ENCODE measurements around the gene CENPO.

The CENPO gene

GRCh38 chr2:24837996-24838513, 44.8 kb downstream of the CENPO start:
- no peak for DNase-seq (ENCODE audit: low read depth in 2 of 2)

GRCh38 chr2:24838541-24838940, 45.3 kb downstream of the CENPO start:
- DNase-seq (ENCODE audit: low read depth in 2 of 2): no peak

- no peak for DNase-seq (ENCODE audit: low read depth in 2 of 2)
These were observed 46.5 kb downstream of the CENPO start for GRCh38 chr2:24839729-24840128.

- DNase-seq (ENCODE audit: low read depth in 2 of 2): no peak
These were observed 47.1 kb downstream of the CENPO start for GRCh38 chr2:24840164-24840869.

GRCh38 chr2:24840962-24841945, 48.0 kb downstream of the CENPO start:
- no peak for DNase-seq (ENCODE audit: low read depth in 2 of 2)

GRCh38 chr2:24842081-24843050, 49.1 kb downstream of the CENPO start:
- DNase-seq (ENCODE audit: low read depth in 2 of 2): no peak

GRCh38 chr2:24843330-24843860, 50.2 kb downstream of the CENPO start:
- DNase-seq (ENCODE audit: low read depth in 2 of 2): no peak

- no peak for DNase-seq (ENCODE audit: low read depth in 2 of 2)
These were observed 50.9 kb downstream of the CENPO start for GRCh38 chr2:24844023-24844685.

GRCh38 chr2:24845691-24846090, 52.5 kb downstream of the CENPO start:
- no peak for DNase-seq (ENCODE audit: low read depth in 2 of 2)

GRCh38 chr2:24850944-24851343, 57.7 kb downstream of the CENPO start:
- no peak for DNase-seq (ENCODE audit: low read depth in 2 of 2)

GRCh38 chr2:24852026-24852425, 58.8 kb downstream of the CENPO start:
- DNase-seq (ENCODE audit: low read depth in 2 of 2): no peak

- no peak for DNase-seq (ENCODE audit: low read depth in 2 of 2)
These were observed 59.3 kb downstream of the CENPO start for GRCh38 chr2:24852431-24853020.

- DNase-seq (ENCODE audit: low read depth in 2 of 2): no peak
These were observed 59.8 kb downstream of the CENPO start for GRCh38 chr2:24853046-24853445.

GRCh38 chr2:24853996-24854395, 60.8 kb downstream of the CENPO start:
- DNase-seq (ENCODE audit: low read depth in 2 of 2): no peak

- no peak for DNase-seq (ENCODE audit: low read depth in 2 of 2)
These were observed 61.9 kb downstream of the CENPO start for GRCh38 chr2:24855022-24855622.

GRCh38 chr2:24855726-24856125, 62.5 kb downstream of the CENPO start:
- no peak for DNase-seq (ENCODE audit: low read depth in 2 of 2)

- no peak for DNase-seq (ENCODE audit: low read depth in 2 of 2)
These were observed 63.6 kb downstream of the CENPO start for GRCh38 chr2:24856791-24857211.

- DNase-seq (ENCODE audit: low read depth in 2 of 2): no peak
These were observed 64.5 kb downstream of the CENPO start for GRCh38 chr2:24857746-24858145.

GRCh38 chr2:24858996-24859395, 65.8 kb downstream of the CENPO start:
- DNase-seq (ENCODE audit: low read depth in 2 of 2): no peak
